Neural progenitor cell (in vitro differentiated cells): ENCODE results near the gene HCAR1. TPM values are rescaled to one million over a fixed set of nuclear protein-coding genes. Genes with fewer than 3 reads are reported as not detected.
A peak's percentile ranks its signal among the peaks of the same experiment; 100 is the strongest.
"Not testable (repeated sequence)": the region's sequence is repeated elsewhere in the genome, so short reads cannot be mapped to it uniquely, and the experiment has no call there.

ENCODE experiments used
- DNase-seq: peaks from one replicate; pipeline ENCODE4 v3.0.0-alpha.2; 2016; ENCODE audit warnings: low spot score
- H2AFZ ChIP-seq: fragments of 200-600 bp; sonication (generic); replicated peaks from 2 replicates; pipeline ENCODE4 v1.6.1; 2016; ENCODE audit warnings: antibody characterized with exemption
- H3F3A ChIP-seq: fragments of 200-600 bp; sonication (generic); 2 replicates; pipeline ENCODE4 v1.6.1; 2016; ENCODE audit warnings: antibody characterized with exemption, low read depth
- H3K27ac ChIP-seq: fragments of 200-600 bp; sonication (generic); 2 replicates; pipeline ENCODE4 v1.5.1; 2016; ENCODE audit warnings: mild to moderate bottlenecking
- H3K27me3 ChIP-seq: fragments of 200-600 bp; sonication (generic); 2 replicates; pipeline ENCODE4 v1.6.1; 2016; ENCODE audit warnings: mild to moderate bottlenecking, moderate library complexity
- H3K36me3 ChIP-seq: fragments of 200-600 bp; sonication (generic); 2 replicates; pipeline ENCODE4 v1.5.1; 2016
- H3K4me1 ChIP-seq: fragments of 200-600 bp; sonication (generic); 2 replicates; pipeline ENCODE4 v1.6.1; 2016; ENCODE audit warnings: mixed run types
- H3K4me2 ChIP-seq: fragments of 200-600 bp; sonication (generic); 2 replicates; pipeline ENCODE4 v1.6.1; 2016
- H3K4me3 ChIP-seq: fragments of 200-600 bp; sonication (generic); 2 replicates; pipeline ENCODE4 v1.5.1; 2016
- H3K79me2 ChIP-seq: fragments of 200-600 bp; sonication (generic); 2 replicates; pipeline ENCODE4 v1.6.1; 2016; ENCODE audit warnings: low read depth
- H3K9ac ChIP-seq: fragments of 200-600 bp; sonication (generic); 2 replicates; pipeline ENCODE4 v1.6.1; 2016
- H3K9me3 ChIP-seq: fragments of 200-600 bp; sonication (generic); 2 replicates; pipeline ENCODE4 v1.5.1; 2016; ENCODE audit warnings: low read depth
- H4K20me1 ChIP-seq: fragments of 200-600 bp; sonication (generic); 2 replicates; pipeline ENCODE4 v1.6.1; 2016; ENCODE audit warnings: low read depth
- H3K27ac Mint-ChIP-seq: 3 replicates; pipeline ENCODE4 v1.8.0; 2021; ENCODE audit warnings: mixed read lengths
- H3K27me3 Mint-ChIP-seq: 2 replicates; pipeline ENCODE4 v1.8.0; 2022; ENCODE audit warnings: low read depth, mild to moderate bottlenecking, inconsistent platforms, moderate library complexity, mixed read lengths; ENCODE audit not compliant: insufficient read depth
- H3K36me3 Mint-ChIP-seq: 3 replicates; pipeline ENCODE4 v1.8.0; 2021; ENCODE audit warnings: mixed read lengths
- H3K4me1 Mint-ChIP-seq: 3 replicates; pipeline ENCODE4 v1.8.0; 2021; ENCODE audit warnings: mixed read lengths
- H3K4me3 Mint-ChIP-seq: 3 replicates; pipeline ENCODE4 v1.8.0; 2021; ENCODE audit warnings: mild to moderate bottlenecking, moderate library complexity, mixed read lengths
- H3K9me3 Mint-ChIP-seq: 3 replicates; pipeline ENCODE4 v1.8.0; 2020; ENCODE audit warnings: mixed read lengths
- EZH2 ChIP-seq: fragments of 200-600 bp; sonication (generic); IDR thresholded peaks from 2 replicates; pipeline ENCODE4 v1.6.1; 2017; ENCODE audit warnings: antibody characterized with exemption, mild to moderate bottlenecking, moderate library complexity
- EZH2phosphoT487 ChIP-seq: fragments of 200-600 bp; sonication (generic); IDR thresholded peaks from 2 replicates; pipeline ENCODE4 v1.6.1; 2017; ENCODE audit warnings: antibody characterized with exemption
- total RNA-seq: library from RNA; depleted of rRNA; stranded (reverse); fragments of >200 nt; gene quantifications from 2 replicates; pipeline ENCODE4 v1.2.3, GENCODE V29; 2015; ENCODE audit warnings: low replicate concordance
- TF ChIP-seq, protein P1 (sequence below): fragments of 200-600 bp; sonication (generic); IDR thresholded peaks from 2 replicates; pipeline ENCODE4 v1.5.1; 2017; ENCODE audit warnings: antibody characterized with exemption, mild to moderate bottlenecking

Gene HCAR1
- total RNA-seq, 1 donor from 2014 or later = not detected

DNA sequence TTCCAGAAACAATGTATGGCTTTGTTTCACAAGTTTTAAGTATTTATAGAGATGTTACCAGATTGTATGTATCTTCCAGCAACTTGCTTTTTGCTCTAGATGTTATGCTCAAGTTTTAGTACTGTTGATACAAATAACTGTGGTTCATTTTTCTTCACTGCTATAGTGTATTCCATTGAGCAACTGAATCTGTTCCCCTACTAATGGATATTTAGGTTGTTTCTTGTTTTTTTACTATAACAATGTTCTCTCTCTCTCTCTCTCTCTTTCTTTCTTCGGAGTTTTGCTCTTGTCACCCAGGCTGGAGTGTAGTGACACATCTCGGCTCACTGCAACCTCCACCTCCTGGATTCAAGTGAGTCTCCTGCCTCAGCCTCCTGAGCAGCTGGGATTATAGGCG lies 44.1 kb downstream of the HCAR1 start:
- H3K4me1 Mint-ChIP-seq = peaks cover 2% of the 10 kb centered on the region

GRCh38 chr12:122684297-122684813 lies 46.3 kb downstream of the HCAR1 start:
- H3K27me3 ChIP-seq = no peaks in the 10 kb centered on the region
- Mint-ChIP-seq H3K9me3 (no peaks in the 10 kb centered on the region), H3K27me3 (peaks cover 3% of the 10 kb centered on the region)

More for the DNA sequence above, 44.1 kb downstream of the HCAR1 start:
- Histone ChIP-seq H3K9ac (no peak overlapping the region), H3K4me3 (no peak overlapping the region), H3F3A (no peaks in the 10 kb centered on the region), H3K27ac (no peak overlapping the region), H3K9me3 (no peaks in the 10 kb centered on the region), H3K4me1 (no peaks in the 10 kb centered on the region), H4K20me1 (no peaks in the 10 kb centered on the region), H3K36me3 (no peaks in the 10 kb centered on the region), H3K79me2 (no peaks in the 10 kb centered on the region), H3K4me2 (no peak overlapping the region), H3K27me3 (no peaks in the 10 kb centered on the region), H2AFZ (no peak overlapping the region)
- no peak overlapping the region for H3K27ac Mint-ChIP-seq
- no peak overlapping the region for H3K4me3 Mint-ChIP-seq
- H3K9me3 Mint-ChIP-seq = no peaks in the 10 kb centered on the region
- no peak for DNase-seq
- no peaks in the 10 kb centered on the region for H3K36me3 Mint-ChIP-seq
- TF ChIP-seq, protein P1, sequence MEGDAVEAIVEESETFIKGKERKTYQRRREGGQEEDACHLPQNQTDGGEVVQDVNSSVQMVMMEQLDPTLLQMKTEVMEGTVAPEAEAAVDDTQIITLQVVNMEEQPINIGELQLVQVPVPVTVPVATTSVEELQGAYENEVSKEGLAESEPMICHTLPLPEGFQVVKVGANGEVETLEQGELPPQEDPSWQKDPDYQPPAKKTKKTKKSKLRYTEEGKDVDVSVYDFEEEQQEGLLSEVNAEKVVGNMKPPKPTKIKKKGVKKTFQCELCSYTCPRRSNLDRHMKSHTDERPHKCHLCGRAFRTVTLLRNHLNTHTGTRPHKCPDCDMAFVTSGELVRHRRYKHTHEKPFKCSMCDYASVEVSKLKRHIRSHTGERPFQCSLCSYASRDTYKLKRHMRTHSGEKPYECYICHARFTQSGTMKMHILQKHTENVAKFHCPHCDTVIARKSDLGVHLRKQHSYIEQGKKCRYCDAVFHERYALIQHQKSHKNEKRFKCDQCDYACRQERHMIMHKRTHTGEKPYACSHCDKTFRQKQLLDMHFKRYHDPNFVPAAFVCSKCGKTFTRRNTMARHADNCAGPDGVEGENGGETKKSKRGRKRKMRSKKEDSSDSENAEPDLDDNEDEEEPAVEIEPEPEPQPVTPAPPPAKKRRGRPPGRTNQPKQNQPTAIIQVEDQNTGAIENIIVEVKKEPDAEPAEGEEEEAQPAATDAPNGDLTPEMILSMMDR = no peak
- TF ChIP-seq EZH2 = no peak
- no peak for TF ChIP-seq EZH2phosphoT487
- H3K27me3 Mint-ChIP-seq = peaks cover 2% of the 10 kb centered on the region

DNA sequence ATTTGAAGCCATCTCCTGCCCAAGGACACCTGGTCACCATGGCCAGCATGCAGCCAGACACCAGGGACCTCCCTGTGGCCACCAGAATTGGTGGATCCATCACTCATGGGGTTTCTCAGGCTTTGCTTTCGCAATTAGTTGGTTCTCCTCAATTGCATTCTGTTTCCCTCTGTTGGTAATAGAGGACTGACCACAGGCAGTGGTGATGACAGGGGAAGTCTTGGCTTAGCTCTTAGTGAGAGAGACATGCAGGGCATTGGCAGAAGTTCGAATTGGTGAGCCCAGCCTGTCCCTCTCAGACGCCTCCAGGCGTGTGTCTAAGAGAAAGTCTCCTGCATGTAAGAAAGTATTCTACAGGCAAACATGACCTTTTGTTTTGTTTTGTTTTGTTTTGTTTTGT lies 48.8 kb downstream of the HCAR1 start:
- H2AFZ ChIP-seq = peak overlapping the region; percentile 42
- no peaks in the 10 kb centered on the region for H3K27me3 ChIP-seq
- H3K4me2 ChIP-seq = no peak overlapping the region
- no peaks in the 10 kb centered on the region for H3K9me3 ChIP-seq
- no peak for DNase-seq
- TF ChIP-seq EZH2 (no peak), EZH2phosphoT487 (no peak)
- TF ChIP-seq, protein P1 = no peak
- H3K4me3 ChIP-seq = no peak overlapping the region
- no peaks in the 10 kb centered on the region for H3F3A ChIP-seq
- H3K27ac Mint-ChIP-seq = no peak overlapping the region
- peaks cover 3% of the 10 kb centered on the region for H3K9me3 Mint-ChIP-seq
- no peaks in the 10 kb centered on the region for H3K4me1 Mint-ChIP-seq
- no peaks in the 10 kb centered on the region for H3K79me2 ChIP-seq
- H3K27me3 Mint-ChIP-seq = peaks cover 3% of the 10 kb centered on the region
- no peak overlapping the region for H3K4me3 Mint-ChIP-seq
- H3K9ac ChIP-seq = no peak overlapping the region
- no peaks in the 10 kb centered on the region for H3K36me3 Mint-ChIP-seq
- H3K36me3 ChIP-seq = no peaks in the 10 kb centered on the region
- H3K27ac ChIP-seq = no peak overlapping the region
- no peaks in the 10 kb centered on the region for H3K4me1 ChIP-seq
- H4K20me1 ChIP-seq = no peaks in the 10 kb centered on the region

More at GRCh38 chr12:122684297-122684813, 46.3 kb downstream of the HCAR1 start:
- Histone ChIP-seq H3K36me3 (no peaks in the 10 kb centered on the region), H3F3A (no peaks in the 10 kb centered on the region), H3K4me3 (no peak overlapping the region), H3K27ac (no peak overlapping the region), H3K9ac (no peak overlapping the region), H3K4me1 (no peaks in the 10 kb centered on the region), H2AFZ (no peak overlapping the region), H4K20me1 (no peaks in the 10 kb centered on the region), H3K9me3 (no peaks in the 10 kb centered on the region), H3K79me2 (no peaks in the 10 kb centered on the region), H3K4me2 (no peak overlapping the region)
- H3K4me1 Mint-ChIP-seq = no peaks in the 10 kb centered on the region
- no peak overlapping the region for H3K4me3 Mint-ChIP-seq
- H3K27ac Mint-ChIP-seq = no peak overlapping the region
- TF ChIP-seq, protein P1 = no peak
- no peak for TF ChIP-seq EZH2
- no peak for TF ChIP-seq EZH2phosphoT487
- no peaks in the 10 kb centered on the region for H3K36me3 Mint-ChIP-seq
- no peak for DNase-seq

GRCh38 chr12:122680989-122681388 lies 49.7 kb downstream of the HCAR1 start:
- H3K36me3 ChIP-seq, H3K27ac Mint-ChIP-seq, H3K9me3 ChIP-seq, H3K36me3 Mint-ChIP-seq, H3K27me3 Mint-ChIP-seq, H3K4me3 ChIP-seq, DNase-seq, H3K4me3 Mint-ChIP-seq, H3F3A ChIP-seq, H2AFZ ChIP-seq, H4K20me1 ChIP-seq, H3K27ac ChIP-seq, H3K9ac ChIP-seq, H3K9me3 Mint-ChIP-seq, H3K4me2 ChIP-seq, H3K4me1 Mint-ChIP-seq, H3K4me1 ChIP-seq, H3K79me2 ChIP-seq, H3K27me3 ChIP-seq: not testable (repeated sequence)

- not testable (repeated sequence) for H3K27ac ChIP-seq, H3K4me2 ChIP-seq, H3K4me1 Mint-ChIP-seq, H3K27me3 ChIP-seq, H3F3A ChIP-seq, H3K9ac ChIP-seq, H3K27me3 Mint-ChIP-seq, H3K4me3 ChIP-seq, DNase-seq, H3K36me3 Mint-ChIP-seq, H3K36me3 ChIP-seq, H3K79me2 ChIP-seq, H4K20me1 ChIP-seq, H3K4me1 ChIP-seq, H2AFZ ChIP-seq, H3K4me3 Mint-ChIP-seq, H3K27ac Mint-ChIP-seq, H3K9me3 ChIP-seq, H3K9me3 Mint-ChIP-seq
Measured at GRCh38 chr12:122676781-122677180, 53.9 kb downstream of the HCAR1 start.
